ENCODE data around the gene DNAJC30. TPM values are rescaled to one million over a fixed set of nuclear protein-coding genes. Genes with fewer than 3 reads are reported as not detected.
A peak's percentile ranks its signal among the peaks of the same experiment; 100 is the strongest.

DNAJC30 gene
- polyA plus RNA-seq, 1 experiment: 6.4 TPM

DNA sequence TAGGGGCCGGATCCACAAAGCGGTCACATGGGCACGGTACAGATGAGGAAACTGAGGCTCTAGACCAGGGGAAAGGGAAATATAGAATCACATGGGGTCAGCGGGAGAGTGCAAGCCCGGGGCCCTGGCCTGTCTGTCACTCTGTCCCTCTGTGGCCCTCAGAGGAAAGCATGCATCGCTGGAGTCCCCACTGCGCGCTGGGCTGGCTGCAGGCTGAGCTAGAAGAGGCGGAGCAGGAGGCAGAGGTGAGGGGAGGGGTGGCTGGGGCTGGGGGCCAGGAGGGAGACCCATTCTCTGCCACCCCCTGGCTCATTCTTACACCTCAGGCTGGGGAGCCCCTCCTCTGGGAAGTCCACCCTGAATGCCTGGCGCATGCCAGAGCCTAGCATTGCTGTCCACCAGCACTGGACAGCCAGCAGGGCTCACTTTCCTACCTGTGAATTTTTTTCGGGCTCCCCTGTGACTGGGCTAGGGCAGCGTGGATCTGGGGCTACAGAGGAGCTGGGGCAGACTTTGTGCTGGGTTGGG is 13.3 kb downstream of the DNAJC30 start:
- POLR2A ChIA-PET: no interaction called here
- no peak overlapping the region for H3K4me3 ChIP-seq (ENCODE audit: low read depth, low read length)
- DNase-seq (ENCODE audit: low read depth): no peak
- H3K27me3 ChIP-seq (ENCODE audit: control insufficient read depth, insufficient read depth, low read length): no peaks in the 10 kb centered on the region
- peaks cover 3% of the 10 kb centered on the region; the same call in 1 of the 2 replicates for H3K36me3 ChIP-seq (ENCODE audit: control insufficient read depth, insufficient read depth, low read length)
- CTCF ChIA-PET: interaction anchor here (2.5 to 2.9 kb wide), 2 partner anchors 41 to 62 kb away, joined by 11 to 20 read pairs; no protein-coding TSS in a partner anchor
- TF ChIP-seq, protein P1, sequence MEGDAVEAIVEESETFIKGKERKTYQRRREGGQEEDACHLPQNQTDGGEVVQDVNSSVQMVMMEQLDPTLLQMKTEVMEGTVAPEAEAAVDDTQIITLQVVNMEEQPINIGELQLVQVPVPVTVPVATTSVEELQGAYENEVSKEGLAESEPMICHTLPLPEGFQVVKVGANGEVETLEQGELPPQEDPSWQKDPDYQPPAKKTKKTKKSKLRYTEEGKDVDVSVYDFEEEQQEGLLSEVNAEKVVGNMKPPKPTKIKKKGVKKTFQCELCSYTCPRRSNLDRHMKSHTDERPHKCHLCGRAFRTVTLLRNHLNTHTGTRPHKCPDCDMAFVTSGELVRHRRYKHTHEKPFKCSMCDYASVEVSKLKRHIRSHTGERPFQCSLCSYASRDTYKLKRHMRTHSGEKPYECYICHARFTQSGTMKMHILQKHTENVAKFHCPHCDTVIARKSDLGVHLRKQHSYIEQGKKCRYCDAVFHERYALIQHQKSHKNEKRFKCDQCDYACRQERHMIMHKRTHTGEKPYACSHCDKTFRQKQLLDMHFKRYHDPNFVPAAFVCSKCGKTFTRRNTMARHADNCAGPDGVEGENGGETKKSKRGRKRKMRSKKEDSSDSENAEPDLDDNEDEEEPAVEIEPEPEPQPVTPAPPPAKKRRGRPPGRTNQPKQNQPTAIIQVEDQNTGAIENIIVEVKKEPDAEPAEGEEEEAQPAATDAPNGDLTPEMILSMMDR (IDR thresholded peaks at IDR 0.05; ENCODE audit: insufficient read depth, low read depth, low read length): no peak

DNA sequence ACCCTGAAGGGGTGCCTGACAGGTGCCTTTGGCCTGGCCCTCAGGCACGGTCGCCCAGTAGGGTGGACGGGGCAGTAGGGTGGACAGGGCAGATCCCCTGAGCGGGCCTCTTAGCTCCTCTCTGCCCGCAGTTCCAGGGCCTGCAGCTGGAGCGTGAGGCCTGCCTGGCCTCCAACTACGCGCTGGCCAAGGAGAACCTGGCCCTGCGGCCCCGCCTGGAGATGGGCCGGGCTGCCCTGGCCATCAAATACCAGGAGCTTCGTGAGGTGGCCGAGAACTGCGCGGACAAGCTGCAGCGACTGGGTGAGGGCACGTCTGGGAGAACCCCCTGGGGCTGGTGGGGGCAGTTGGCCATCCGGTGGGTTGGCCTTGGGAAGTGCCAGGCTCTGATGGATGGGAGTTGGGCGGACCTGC is 14.0 kb downstream of the DNAJC30 start:
- CTCF ChIA-PET: interaction anchor here (0.8 to 2.9 kb wide), 5 partner anchors 40 to 62 kb away, joined by 3 to 20 read pairs (median 7); no protein-coding TSS in a partner anchor
- DNase-seq (ENCODE audit: low read depth): no peak
- H3K27me3 ChIP-seq (ENCODE audit: control insufficient read depth, insufficient read depth, low read length): no peaks in the 10 kb centered on the region
- H3K36me3 ChIP-seq (ENCODE audit: control insufficient read depth, insufficient read depth, low read length): peaks cover 3% of the 10 kb centered on the region; the same call in 1 of the 2 replicates
- H3K4me3 ChIP-seq (ENCODE audit: low read depth, low read length): no peak overlapping the region; the same call in 1 of the 2 replicates
- TF ChIP-seq, protein P1 (IDR thresholded peaks at IDR 0.05; ENCODE audit: insufficient read depth, low read depth, low read length): no peak
- POLR2A ChIA-PET: no interaction called here

DNA sequence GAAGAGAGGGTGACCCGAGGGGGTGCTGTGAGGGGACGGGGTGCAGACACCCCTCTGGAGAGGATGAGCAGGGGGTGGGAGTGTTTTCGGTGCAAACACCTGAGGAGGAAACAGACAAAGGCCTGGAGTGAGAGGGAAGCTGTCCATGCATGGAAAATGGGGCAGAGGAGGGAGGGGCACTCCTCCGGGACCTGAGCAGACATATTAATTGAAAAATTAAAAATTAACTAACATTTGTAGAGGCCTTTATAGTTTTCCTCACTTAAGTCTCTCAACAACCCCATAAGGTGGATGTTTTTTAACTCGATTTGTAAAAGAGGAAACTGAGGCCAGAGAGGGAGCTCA is 14.4 kb downstream of the DNAJC30 start:
- DNase-seq (ENCODE audit: low read depth): no peak
- POLR2A ChIA-PET: interaction anchor here (0.5 kb wide), 1 partner anchor 29 kb away, joined by 4 read pairs; no protein-coding TSS in a partner anchor
- H3K36me3 ChIP-seq (ENCODE audit: control insufficient read depth, insufficient read depth, low read length): peaks cover 3% of the 10 kb centered on the region; the same call in 1 of the 2 replicates

DNA sequence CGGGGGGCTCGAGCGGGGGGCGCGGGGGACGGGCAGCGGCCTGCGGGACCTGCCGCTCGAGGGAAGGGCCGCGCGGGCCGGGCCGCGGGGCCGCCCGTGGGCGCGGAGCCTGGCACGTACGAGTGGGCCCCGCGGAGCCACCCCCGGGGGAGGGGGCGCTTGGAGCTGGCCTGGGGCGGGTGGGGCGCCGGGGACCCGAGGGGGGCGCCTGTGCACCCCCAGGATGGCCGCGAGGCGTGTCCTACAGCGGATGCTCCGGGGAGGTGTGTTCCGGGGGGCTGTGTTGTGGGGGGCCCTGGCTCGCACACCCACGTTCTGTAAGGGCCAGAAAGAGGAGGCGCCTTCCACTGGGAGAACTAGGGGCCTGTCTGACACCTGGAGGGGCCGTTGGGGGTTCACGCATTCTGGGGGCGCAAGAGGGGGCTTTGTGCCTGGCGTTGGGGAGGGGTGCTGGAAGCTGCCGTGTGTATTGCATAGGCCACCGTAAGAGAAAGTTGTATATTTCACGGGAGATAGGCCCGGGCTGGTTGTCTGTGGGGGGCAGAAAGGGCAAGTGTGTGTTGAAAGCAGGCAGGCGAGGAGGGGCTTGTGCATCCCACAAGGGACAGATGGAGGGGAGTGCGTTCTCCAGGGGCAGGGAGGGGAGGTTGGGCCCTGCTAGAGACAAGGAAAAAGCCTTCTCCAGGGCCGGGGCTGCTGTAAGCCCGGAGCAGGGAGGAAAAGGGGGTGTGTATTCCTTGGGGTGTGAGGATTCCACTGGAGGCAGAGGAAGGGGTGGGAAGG is 15.0 kb downstream of the DNAJC30 start:
- Histone ChIP-seq H3K27me3 (ENCODE audit: control insufficient read depth, insufficient read depth, low read length) (no peaks in the 10 kb centered on the region), H3K4me3 (ENCODE audit: low read depth, low read length) (peak overlapping the region; percentile 77), H3K36me3 (ENCODE audit: control insufficient read depth, insufficient read depth, low read length) (peaks cover 3% of the 10 kb centered on the region; the same call in 1 of the 2 replicates)
- TF ChIP-seq, protein P1 (IDR thresholded peaks at IDR 0.05; ENCODE audit: insufficient read depth, low read depth, low read length): no peak
- ChIA-PET POLR2A (interaction anchor here (0.5 kb wide), 1 partner anchor 30 kb away, joined by 4 read pairs; no protein-coding TSS in a partner anchor), CTCF (interaction anchor here (0.6 to 2.9 kb wide), 24 partner anchors 8 to 97 kb away, joined by 3 to 20 read pairs (median 4); partner anchors contain the start of gene MLXIPL)
- DNase-seq (ENCODE audit: low read depth): no peak

More for the DNA sequence above, 14.4 kb downstream of the DNAJC30 start:
- Histone ChIP-seq H3K27me3 (ENCODE audit: control insufficient read depth, insufficient read depth, low read length) (no peaks in the 10 kb centered on the region), H3K4me3 (ENCODE audit: low read depth, low read length) (peak overlapping the region; percentile 77)
- TF ChIP-seq, protein P1 (IDR thresholded peaks at IDR 0.05; ENCODE audit: insufficient read depth, low read depth, low read length): no peak
- CTCF ChIA-PET: interaction anchor here (0.7 to 2.9 kb wide), 10 partner anchors 9 to 73 kb away, joined by 3 to 20 read pairs (median 4); no protein-coding TSS in a partner anchor
